Stimulated activated CD8-positive, alpha-beta memory T cell treated with anti-CD3 and anti-CD28 coated beads, Interleukin-7, amount 100 ng/mL, for 1 hour (primary cell): Measurements from ENCODE around the gene LARGE1.

Experiments
- DNase-seq, 2 donors: peaks; one replicate each; pipeline ENCODE4 v3.0.0-alpha.2; 2020; ENCODE audit warnings: low read depth in 2 of 2

LARGE1 gene

DNA sequence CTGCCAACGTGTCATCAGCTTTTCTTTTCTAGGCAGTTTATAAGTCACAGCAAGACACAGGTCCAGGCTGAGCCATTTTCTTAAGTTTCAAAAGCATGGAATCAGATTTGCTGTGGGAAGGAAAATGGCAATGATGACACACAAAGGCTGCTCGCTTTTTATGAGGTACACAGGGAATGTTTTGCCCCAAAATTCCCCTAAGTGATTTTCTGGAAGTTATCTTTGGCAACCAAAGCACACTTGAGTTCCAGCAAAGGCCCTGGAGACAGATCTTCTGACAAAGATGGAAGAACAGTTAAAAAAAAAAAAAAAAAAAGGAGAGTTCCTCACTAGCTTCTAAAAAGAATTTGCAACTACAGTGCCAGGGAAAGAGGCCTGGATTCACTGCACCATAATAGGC lies 260.8 kb downstream of the LARGE1 start:
- no peak for DNase-seq

GRCh38 chr22:33658775-33659174 lies 261.5 kb downstream of the LARGE1 start:
- DNase-seq, result no peak

DNA sequence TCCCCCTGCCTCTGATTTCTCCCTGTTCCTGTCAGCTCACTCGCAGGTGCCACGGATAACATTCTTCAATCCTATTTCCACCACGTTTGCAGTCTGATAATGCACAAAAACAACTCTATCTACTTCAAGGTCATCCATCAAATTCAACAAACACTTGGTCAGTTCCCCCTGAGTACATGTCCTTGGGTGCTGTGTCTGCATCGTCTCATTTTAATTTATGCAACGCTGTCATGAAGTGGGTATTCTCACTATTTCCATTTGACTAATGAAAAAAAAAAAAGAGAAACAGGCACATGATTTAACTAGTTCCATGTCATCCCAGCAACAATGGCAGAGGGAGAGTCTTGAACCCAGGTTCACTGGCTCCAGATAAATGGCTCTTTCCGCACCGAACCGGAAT lies 262.6 kb downstream of the LARGE1 start:
- no peak for DNase-seq

GRCh38 chr22:33656808-33657628 lies 263.3 kb downstream of the LARGE1 start:
- DNase-seq, result no peak

DNA sequence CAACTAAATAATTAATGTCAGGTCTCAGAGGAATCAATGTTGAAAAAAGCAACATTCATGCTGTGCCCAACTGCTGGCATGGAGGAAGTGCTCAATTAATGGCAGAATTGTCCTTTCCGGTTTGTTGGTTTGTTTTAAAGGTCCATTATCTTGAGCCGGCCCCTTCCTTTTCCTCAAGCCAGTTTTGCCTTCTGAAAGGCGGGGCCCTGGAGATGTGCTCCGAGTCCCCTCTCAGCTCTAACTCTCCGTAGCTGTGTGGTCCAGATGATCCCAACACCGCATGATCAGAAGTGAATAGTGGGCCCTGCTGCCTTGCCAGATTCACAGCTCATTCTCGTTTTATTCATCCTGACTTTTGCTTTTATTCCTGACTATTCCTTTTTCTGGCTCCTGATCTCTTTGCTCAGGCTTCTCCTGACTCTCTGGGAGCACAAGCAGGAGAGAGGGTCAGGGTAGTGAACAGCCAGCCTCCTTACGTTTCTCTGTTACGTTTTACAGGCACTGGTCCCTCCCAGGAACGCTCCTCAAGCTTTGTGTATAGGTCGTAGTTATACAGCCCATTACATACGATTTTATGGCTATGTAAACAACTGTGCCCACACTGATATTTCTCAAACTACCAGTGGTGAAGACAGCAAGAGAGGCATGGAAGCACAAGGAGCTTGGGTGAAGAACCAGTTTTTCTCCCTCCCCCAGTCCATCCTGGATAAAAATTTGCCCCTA lies 265.9 kb downstream of the LARGE1 start:
- no peak for DNase-seq

DNA sequence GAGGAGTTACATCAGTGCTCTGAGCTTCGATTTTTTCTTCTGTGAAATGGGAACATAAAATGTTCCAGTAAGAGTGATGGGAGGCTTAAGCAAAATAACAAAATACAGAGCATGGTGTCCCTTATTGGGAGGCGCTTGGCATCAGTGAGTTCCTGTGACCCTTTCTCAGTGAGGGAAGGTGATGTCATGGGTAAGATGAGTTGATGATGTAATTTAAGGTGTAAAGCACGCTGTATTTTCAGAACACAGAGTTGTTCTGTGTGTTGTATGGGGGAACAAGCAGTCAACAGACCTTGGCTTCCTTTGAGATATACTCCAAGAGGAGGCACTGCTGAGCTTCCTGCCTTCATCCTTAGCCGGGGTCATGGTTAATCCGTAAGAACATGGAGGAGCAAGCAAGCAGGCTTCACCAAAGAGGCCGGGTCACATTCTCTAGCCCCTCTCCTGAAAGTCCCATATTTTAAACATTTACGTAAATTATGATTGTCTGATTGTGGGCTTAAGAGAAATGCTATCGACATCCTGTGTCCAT lies 266.7 kb downstream of the LARGE1 start:
- DNase-seq, result no peak

DNA sequence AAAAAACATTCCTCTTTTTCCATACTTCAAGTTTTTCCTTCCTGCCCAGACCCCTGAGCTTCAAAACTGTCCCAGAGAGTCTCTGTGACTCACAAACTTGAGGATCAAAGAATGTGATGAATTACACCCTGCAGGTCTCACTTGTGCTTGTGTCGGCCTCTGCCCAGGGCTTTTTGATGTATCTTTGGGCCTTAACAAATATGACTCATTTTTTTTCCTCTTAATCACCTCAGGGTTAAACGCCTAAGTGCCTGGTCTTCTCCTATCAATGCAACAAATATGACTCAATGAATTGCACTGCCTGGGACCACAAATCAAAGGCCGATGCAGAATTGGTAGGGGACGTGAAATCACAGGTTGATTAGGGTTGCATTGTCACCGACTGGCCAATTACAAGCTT lies 267.7 kb downstream of the LARGE1 start:
- DNase-seq, result no peak

- no peak for DNase-seq
Observed at GRCh38 chr22:33650244-33650643, 270.0 kb downstream of the LARGE1 start.

DNA sequence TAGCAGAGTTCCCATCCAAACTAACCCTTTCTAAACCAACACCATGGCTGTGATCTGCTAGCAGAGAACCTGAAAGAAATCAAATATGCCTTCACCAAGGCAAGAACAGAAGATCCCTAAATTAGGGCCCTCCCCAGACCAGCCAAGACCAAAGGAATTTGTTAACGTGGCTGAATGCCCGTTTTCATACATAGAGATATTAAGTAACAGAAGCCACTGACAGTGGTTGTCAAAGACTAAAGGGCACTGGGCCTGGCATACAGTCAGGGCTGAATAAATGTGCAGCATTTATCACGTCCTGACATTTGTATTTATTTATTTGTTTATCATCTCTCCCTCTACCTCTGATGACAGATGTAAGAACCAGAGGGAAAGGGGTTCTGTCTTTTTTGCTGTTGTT lies 271.8 kb downstream of the LARGE1 start:
- DNase-seq, result no peak

DNA sequence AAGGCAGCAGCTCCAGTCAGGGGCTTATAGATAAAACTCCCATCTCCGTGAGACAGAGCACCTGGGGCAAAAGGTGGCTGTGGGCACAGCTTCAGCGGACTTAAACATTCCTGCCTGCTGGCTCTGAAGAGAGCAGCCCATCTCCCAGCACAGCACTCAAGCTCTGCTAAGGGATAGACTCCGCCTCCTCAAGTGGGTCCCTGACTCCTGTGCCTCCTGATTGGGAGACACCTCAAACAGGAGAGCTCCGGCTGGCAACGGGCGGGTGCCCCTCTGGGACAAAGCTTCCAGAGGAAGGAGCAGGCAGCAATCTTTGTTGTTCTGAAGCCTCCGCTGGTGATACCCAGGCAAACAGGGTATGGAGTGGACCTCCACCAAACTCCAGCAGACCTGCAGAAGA lies 279.4 kb downstream of the LARGE1 start:
- DNase-seq, result no peak

DNA sequence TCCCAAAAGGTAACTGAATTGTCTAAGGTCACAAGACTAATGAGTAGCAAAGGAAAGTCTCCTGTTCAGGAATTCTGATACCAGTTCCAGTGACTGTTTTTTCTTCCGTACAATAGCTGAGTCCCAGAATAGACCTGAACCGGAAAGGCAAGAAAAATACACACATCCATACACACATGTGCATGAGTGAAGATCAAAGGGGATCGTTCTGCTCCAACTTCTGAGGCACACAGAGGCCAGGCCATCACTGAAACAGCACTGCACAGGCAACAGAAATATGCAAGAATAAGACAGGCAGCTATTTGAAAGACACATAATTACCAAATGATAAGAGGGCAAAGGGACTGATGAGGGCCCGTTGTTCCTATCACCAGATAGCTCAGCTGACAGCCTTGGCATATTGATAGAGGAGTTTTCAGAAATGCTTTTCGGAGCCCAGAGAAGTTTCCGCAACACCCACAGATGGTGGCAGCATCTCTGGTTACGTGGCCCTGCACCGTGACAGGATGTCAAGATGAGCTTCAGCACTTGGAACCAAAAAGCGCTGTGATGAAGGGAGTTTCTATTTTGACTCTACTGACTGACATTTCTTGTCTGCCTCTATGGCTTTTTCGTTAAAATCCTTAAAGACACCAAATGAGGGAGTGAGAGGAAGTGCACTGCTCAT lies 280.6 kb downstream of the LARGE1 start:
- no peak for DNase-seq

DNA sequence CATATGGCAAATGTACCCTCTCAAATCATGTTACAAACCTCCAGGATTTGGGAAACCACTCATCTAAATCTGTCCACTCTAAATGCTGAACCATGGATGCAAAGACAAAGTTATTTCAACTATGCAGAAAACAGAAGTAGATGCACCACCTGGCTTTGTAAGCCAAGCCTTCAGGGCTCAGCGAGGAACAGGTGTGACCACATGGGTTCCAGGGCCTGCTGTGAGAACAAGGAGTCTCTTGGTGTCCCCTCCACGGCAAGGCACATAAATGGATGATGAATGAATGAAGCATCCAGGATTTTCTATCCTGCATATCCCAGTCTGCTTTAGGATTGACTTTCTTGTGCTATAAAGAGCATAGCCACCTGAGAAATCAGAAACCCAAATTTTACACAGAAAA lies 284.5 kb downstream of the LARGE1 start:
- no peak for DNase-seq

DNA sequence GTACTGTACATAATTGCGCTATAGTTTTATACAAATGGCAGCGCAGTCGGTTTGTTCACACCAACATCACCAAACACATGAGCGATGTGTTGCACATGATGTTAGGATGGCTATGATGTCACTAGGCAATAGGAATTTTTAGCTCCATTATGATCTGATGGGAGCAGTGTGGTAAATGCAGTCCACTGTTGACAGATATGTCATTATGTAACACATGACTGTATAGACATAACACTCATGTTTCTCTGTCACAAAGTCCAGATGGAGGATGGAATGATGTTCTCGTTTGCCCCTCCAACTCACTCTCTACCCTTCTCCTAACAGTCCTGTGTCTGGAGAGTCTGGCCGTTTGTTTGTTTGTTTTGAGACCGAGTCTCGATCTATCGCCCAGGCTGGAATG lies 288.5 kb downstream of the LARGE1 start:
- no peak for DNase-seq

GRCh38 chr22:33625959-33626358 lies 294.3 kb downstream of the LARGE1 start:
- no peak for DNase-seq

- DNase-seq, result no peak
Observed at GRCh38 chr22:33620085-33620484, 300.2 kb downstream of the LARGE1 start.

DNA sequence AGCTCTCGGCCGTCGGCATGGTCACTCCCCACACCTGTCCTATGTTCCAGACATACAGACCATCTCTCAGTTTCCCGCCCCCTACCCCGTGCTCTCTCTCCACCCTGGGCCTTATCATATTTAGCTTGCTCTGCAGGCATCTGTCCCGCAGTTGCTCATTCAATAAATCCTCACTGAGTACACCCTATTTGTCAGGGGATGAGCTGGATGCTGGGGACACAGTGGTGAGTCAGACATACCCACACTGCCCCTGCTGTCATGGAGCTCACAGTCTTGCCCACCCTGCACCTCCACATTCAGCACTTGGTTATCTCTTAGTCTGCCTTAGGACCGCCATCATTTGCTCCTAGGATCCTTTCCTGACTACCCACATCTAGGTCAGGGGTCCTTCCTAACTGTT lies 313.8 kb downstream of the LARGE1 start:
- no peak for DNase-seq

DNA sequence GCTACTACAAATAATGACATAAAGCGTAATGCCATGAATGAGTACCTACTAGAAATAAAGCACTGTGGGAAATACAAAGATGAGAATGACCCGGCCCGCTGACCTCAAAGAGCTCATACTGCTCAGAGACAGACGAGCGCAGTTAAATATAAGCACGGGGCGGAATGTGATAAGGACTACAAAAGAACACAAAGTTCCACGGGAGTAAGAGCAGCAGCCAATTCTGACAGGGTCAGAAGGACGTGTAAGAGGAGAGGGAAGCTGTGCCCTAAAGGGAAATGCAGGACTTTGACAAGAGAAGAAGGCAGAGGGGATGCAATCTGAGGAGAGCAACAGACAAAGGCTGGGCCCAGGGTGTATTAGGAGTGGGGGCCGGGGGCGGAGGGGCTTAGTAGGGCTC lies 314.6 kb downstream of the LARGE1 start:
- no peak for DNase-seq

GRCh38 chr22:33605221-33605620 lies 315.1 kb downstream of the LARGE1 start:
- DNase-seq, result no peak

GRCh38 chr22:33601062-33601461 lies 319.2 kb downstream of the LARGE1 start:
- no peak for DNase-seq

GRCh38 chr22:33600595-33600994 lies 319.7 kb downstream of the LARGE1 start:
- no peak for DNase-seq

GRCh38 chr22:33600113-33600512 lies 320.2 kb downstream of the LARGE1 start:
- no peak for DNase-seq

- DNase-seq, result no peak
Observed at GRCh38 chr22:33599596-33599995, 320.7 kb downstream of the LARGE1 start.

DNA sequence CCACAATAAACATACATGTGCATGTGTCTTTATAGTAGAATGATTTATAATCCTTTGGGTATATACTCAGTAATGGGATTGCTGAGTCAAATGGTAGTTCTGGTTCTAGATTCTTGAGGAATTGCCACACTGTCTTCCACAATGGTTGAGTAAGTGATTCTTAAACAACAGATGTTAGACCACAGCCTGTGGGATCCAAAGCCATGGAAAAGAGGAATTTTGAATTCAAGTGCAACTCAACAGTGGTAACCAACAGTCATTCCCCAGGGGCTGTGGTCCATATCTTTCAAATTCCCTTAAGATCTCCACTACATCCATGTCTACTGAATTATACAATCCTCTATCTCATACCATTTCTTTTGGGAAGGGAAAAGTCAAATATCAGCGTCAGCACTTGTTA lies 321.5 kb downstream of the LARGE1 start:
- no peak for DNase-seq
